Tibial nerve (tissue), 4 donors: Measurements from ENCODE around the gene PIN1. TPM values are rescaled to one million over a fixed set of nuclear protein-coding genes. Genes with fewer than 3 reads are reported as not detected.
A peak's percentile ranks its signal among the peaks of the same experiment; 100 is the strongest.

ENCODE experiments used
- DNase-seq, 2 donors: peaks; one replicate each; pipeline ENCODE4 v3.0.0-alpha.2; 2019; ENCODE audit warnings: low spot score in 2 of 2
- H3K27ac ChIP-seq, 4 donors: fragments of 200-600 bp; sonication (generic) in 3 of 4; one replicate each; pipeline ENCODE4 v1.5.1; 2017 to 2019; ENCODE audit warnings: mild to moderate bottlenecking in 1 of 4
- H3K27me3 ChIP-seq, 2 donors: fragments of 200-600 bp; sonication (generic) in 1 of 2; one replicate each; pipeline versions ENCODE4 v1.5.1 to v1.6.0; 2017 to 2019
- H3K36me3 ChIP-seq, 3 donors: fragments of 200-600 bp; sonication (generic); one replicate each; pipeline ENCODE4 v1.5.1; 2018 to 2019
- H3K4me1 ChIP-seq, 4 donors: fragments of 200-600 bp; sonication (generic) in 3 of 4; one replicate each; pipeline ENCODE4 v1.5.1; 2017 to 2019
- H3K4me3 ChIP-seq, 4 donors: fragments of 200-600 bp; sonication (generic) in 3 of 4; one replicate each; pipeline ENCODE4 v1.5.1; 2017 to 2019; ENCODE audit warnings: mild to moderate bottlenecking in 1 of 4, moderate library complexity in 1 of 4
- H3K9me3 ChIP-seq, 4 donors: fragments of 200-600 bp; sonication (generic) in 3 of 4; one replicate each; pipeline ENCODE4 v1.5.1; 2017 to 2019
- EP300 ChIP-seq, 2 donors: sonication (generic); formaldehyde crosslinking; IDR thresholded peaks; one replicate each; pipeline ENCODE4 v1.6.1; 2017; ENCODE audit warnings: antibody characterized with exemption in 2 of 2, mild to moderate bottlenecking in 1 of 2
- POLR2A ChIP-seq, 2 donors: fragments of 450-650 bp; IDR thresholded peaks; one replicate each; pipeline ENCODE4 v1.6.1; 2017; ENCODE audit warnings: antibody characterized with exemption in 2 of 2, mild to moderate bottlenecking in 2 of 2, moderate library complexity in 2 of 2
- WGBS, 2 donors: methylation state at CpG; one replicate each; pipeline ENCODE4 v1.1.5; 2018; 5-methylcytosine and 5-hydroxymethylcytosine counted together
- total RNA-seq, 4 donors: library from RNA; depleted of rRNA; stranded (reverse); fragments of >200 nt; gene quantifications; one replicate each; pipeline ENCODE4 v1.1.0, GENCODE V29; 2016
- TF ChIP-seq, protein P1 (sequence below), 5 experiments: fragments of 200-600 bp in 3 of 5; fragments of 450-650 bp in 2 of 5; sonication (generic) in 3 of 5; IDR thresholded peaks; one replicate each; pipeline ENCODE4 v1.5.1; 2016 to 2019; ENCODE audit warnings: antibody characterized with exemption in 5 of 5, mild to moderate bottlenecking in 3 of 5, moderate library complexity in 2 of 5

Gene PIN1
- total RNA-seq, 4 donors from 2014 or later, result 90.6 to 124 (median 103) TPM

- DNase-seq, result no peak
- no peak overlapping the region for H3K27ac ChIP-seq
- no peaks in the 10 kb centered on the region for H3K4me1 ChIP-seq
- 90 to 93% methylated on average over 11 of the region's 11 CpGs for WGBS, 2 donors
- no peaks in the 10 kb centered on the region for H3K9me3 ChIP-seq
- TF ChIP-seq EP300 (IDR thresholded peaks at IDR 0.05) (no peak), POLR2A (IDR thresholded peaks at IDR 0.05) (no peak)
- TF ChIP-seq, protein P1, sequence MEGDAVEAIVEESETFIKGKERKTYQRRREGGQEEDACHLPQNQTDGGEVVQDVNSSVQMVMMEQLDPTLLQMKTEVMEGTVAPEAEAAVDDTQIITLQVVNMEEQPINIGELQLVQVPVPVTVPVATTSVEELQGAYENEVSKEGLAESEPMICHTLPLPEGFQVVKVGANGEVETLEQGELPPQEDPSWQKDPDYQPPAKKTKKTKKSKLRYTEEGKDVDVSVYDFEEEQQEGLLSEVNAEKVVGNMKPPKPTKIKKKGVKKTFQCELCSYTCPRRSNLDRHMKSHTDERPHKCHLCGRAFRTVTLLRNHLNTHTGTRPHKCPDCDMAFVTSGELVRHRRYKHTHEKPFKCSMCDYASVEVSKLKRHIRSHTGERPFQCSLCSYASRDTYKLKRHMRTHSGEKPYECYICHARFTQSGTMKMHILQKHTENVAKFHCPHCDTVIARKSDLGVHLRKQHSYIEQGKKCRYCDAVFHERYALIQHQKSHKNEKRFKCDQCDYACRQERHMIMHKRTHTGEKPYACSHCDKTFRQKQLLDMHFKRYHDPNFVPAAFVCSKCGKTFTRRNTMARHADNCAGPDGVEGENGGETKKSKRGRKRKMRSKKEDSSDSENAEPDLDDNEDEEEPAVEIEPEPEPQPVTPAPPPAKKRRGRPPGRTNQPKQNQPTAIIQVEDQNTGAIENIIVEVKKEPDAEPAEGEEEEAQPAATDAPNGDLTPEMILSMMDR (IDR thresholded peaks at IDR 0.05), result no peak
- H3K4me3 ChIP-seq, result no peak overlapping the region
- H3K27me3 ChIP-seq, result no peaks in the 10 kb centered on the region
- peaks cover 0 to 80% (median 14%) of the 10 kb centered on the region in 3 donors for H3K36me3 ChIP-seq
Measured at GRCh38 chr19:9808855-9809824, 26.0 kb upstream of the PIN1 start.

- Histone ChIP-seq H3K9me3 (no peaks in the 10 kb centered on the region), H3K27ac (no peak overlapping the region), H3K27me3 (no peaks in the 10 kb centered on the region), H3K4me3 (no peak overlapping the region), H3K4me1 (peaks cover 0 to under 1% (median 0%) of the 10 kb centered on the region in 4 donors), H3K36me3 (peaks cover 0 to 89% (median 14%) of the 10 kb centered on the region in 3 donors)
- 97 to 98% methylated on average over 16 to 21 of the region's 21 CpGs for WGBS, 2 donors
- no peak for DNase-seq
- TF ChIP-seq EP300 (IDR thresholded peaks at IDR 0.05) (no peak), POLR2A (IDR thresholded peaks at IDR 0.05) (no peak)
- TF ChIP-seq, protein P1 (IDR thresholded peaks at IDR 0.05), result no peak
Measured at GRCh38 chr19:9811139-9811538, 24.0 kb upstream of the PIN1 start.

DNA sequence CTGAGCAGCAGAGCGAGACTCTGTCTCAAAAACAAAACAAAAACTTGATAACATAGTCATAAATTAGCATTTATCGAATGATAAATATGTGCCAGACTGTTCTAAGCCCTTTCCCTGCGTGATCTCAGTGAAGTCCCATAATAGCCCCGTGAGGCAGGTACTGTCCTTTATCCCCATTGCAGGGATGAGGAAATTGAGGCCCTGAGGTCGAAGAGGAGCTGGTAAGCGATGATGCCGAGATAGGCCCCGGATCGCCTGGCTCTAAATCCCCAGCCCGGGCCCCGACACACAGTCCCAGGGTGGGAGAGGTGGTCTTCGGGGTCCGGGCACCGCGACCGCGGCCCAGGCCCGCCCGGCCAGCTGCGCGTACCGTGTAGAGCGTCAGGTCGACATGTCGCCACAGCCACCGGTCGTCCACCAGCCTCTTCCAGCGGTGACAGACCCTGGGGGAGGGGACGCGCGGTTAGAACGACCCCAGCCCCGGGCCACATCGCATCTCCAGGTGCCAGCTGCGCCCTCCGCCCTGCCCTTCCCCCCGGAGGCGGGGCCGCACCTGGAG, 16.9 kb upstream of the PIN1 start:
- Histone ChIP-seq H3K9me3 (no peaks in the 10 kb centered on the region), H3K4me1 (peaks cover 0 to 29% (median 6%) of the 10 kb centered on the region in 4 donors), H3K27ac (peak overlapping the region; percentile 93 to 97 (median 95)), H3K36me3 (peaks cover 0 to 26% (median 0%) of the 10 kb centered on the region in 3 donors), H3K4me3 (peak overlapping the region; percentile 94 to 97 (median 96)), H3K27me3 (no peaks in the 10 kb centered on the region)
- TF ChIP-seq EP300 (IDR thresholded peaks at IDR 0.05) (no peak), POLR2A (IDR thresholded peaks at IDR 0.05) (no peak)
- TF ChIP-seq, protein P1 (IDR thresholded peaks at IDR 0.05), result no peak
- DNase-seq, result no peak
- WGBS, 2 donors, result 13 to 17% methylated on average over 6 to 9 of the region's 39 CpGs

GRCh38 chr19:9818734-9819595, 16.2 kb upstream of the PIN1 start, which contains the start of gene FBXL12:
Gene FBXL12 (minus strand): TSS chr19:9819079. CDS start chr19:9818813, 266 bp downstream.
- Histone ChIP-seq H3K27me3 (no peaks in the 10 kb centered on the region), H3K36me3 (peaks cover 0 to 19% (median 0%) of the 10 kb centered on the region in 3 donors), H3K4me1 (peaks cover 0 to 29% (median 6%) of the 10 kb centered on the region in 4 donors), H3K9me3 (no peaks in the 10 kb centered on the region), H3K4me3 (peak within 1 kb of the TSS; percentile 94 to 97 (median 96)), H3K27ac (peak within 1 kb of the TSS; percentile 93 to 97 (median 95))
- 1 to 2% methylated on average over 58 to 69 of the region's 82 CpGs for WGBS, 2 donors
- peak; percentile 100 for DNase-seq
- TF ChIP-seq, protein P1 (IDR thresholded peaks at IDR 0.05), result peak in 1 of 5 experiments; percentile 15
- peak; percentile 49 to 96 for TF ChIP-seq EP300 (IDR thresholded peaks at IDR 0.05)
- TF ChIP-seq POLR2A (IDR thresholded peaks at IDR 0.05), result peak; percentile 71 to 91
